ENCODE data around the gene MUTYH. TPM values are rescaled to one million over a fixed set of nuclear protein-coding genes. Genes with fewer than 3 reads are reported as not detected.
A peak's percentile ranks its signal among the peaks of the same experiment; 100 is the strongest.

Gene MUTYH
- total and polyA plus RNA-seq, 2 donors: 25.5 to 37.3 TPM

- Histone ChIP-seq H3K36me3 (ENCODE audit: control insufficient read depth in 2 of 2, insufficient read depth in 2 of 2, low read length in 1 of 2) (no peaks in the 10 kb centered on the region), H3K4me3 (ENCODE audit: low read length in 2 of 2) (no peak overlapping the region), H3K27ac (ENCODE audit: low read depth in 1 of 2, low read length in 1 of 2) (no peak overlapping the region), H3K27me3 (ENCODE audit: control insufficient read depth in 2 of 2, insufficient read depth in 1 of 2, low read length in 1 of 2) (no peaks in the 10 kb centered on the region), H3K4me1 (ENCODE audit: control insufficient read depth in 2 of 2, insufficient read depth in 2 of 2, low read length in 2 of 2) (no peaks in the 10 kb centered on the region), H3K9me3 (ENCODE audit: control insufficient read depth in 2 of 2, insufficient read depth in 1 of 2, low read length in 1 of 2) (peaks cover 0 to 3% of the 10 kb centered on the region in 2 donors)
- DNase-seq (ENCODE audit: low read depth in 6 of 9, low spot score in 9 of 9): no peak
- WGBS: 95% methylated on average over 4 of the region's 4 CpGs
Observed at GRCh38 chr1:45317166-45317565, 23.1 kb downstream of the MUTYH start.

- peaks cover 0 to 3% of the 10 kb centered on the region in 2 donors for H3K9me3 ChIP-seq (ENCODE audit: control insufficient read depth in 2 of 2, insufficient read depth in 1 of 2, low read length in 1 of 2)
- no peak overlapping the region for H3K27ac ChIP-seq (ENCODE audit: low read depth in 1 of 2, low read length in 1 of 2)
- WGBS: 98% methylated on average over 3 of the region's 3 CpGs
- no peak for DNase-seq (ENCODE audit: low read depth in 6 of 9, low spot score in 9 of 9)
- H3K36me3 ChIP-seq (ENCODE audit: control insufficient read depth in 2 of 2, insufficient read depth in 2 of 2, low read length in 1 of 2): no peaks in the 10 kb centered on the region
- no peak overlapping the region for H3K4me3 ChIP-seq (ENCODE audit: low read length in 2 of 2)
- H3K4me1 ChIP-seq (ENCODE audit: control insufficient read depth in 2 of 2, insufficient read depth in 2 of 2, low read length in 2 of 2): no peaks in the 10 kb centered on the region
- H3K27me3 ChIP-seq (ENCODE audit: control insufficient read depth in 2 of 2, insufficient read depth in 1 of 2, low read length in 1 of 2): no peaks in the 10 kb centered on the region
Observed at GRCh38 chr1:45314266-45314665, 26.0 kb downstream of the MUTYH start.

- DNase-seq (ENCODE audit: low read depth in 6 of 9, low spot score in 9 of 9): no peak
- Histone ChIP-seq H3K27ac (ENCODE audit: low read depth in 1 of 2, low read length in 1 of 2) (no peak overlapping the region), H3K4me1 (ENCODE audit: control insufficient read depth in 2 of 2, insufficient read depth in 2 of 2, low read length in 2 of 2) (peaks cover 8 to 22% of the 10 kb centered on the region in 2 donors), H3K4me3 (ENCODE audit: low read length in 2 of 2) (no peak overlapping the region), H3K27me3 (ENCODE audit: control insufficient read depth in 2 of 2, insufficient read depth in 1 of 2, low read length in 1 of 2) (no peaks in the 10 kb centered on the region), H3K36me3 (ENCODE audit: control insufficient read depth in 2 of 2, insufficient read depth in 2 of 2, low read length in 1 of 2) (no peaks in the 10 kb centered on the region), H3K9me3 (ENCODE audit: control insufficient read depth in 2 of 2, insufficient read depth in 1 of 2, low read length in 1 of 2) (no peaks in the 10 kb centered on the region)
- WGBS: 97% methylated on average over 3 of the region's 3 CpGs
Observed at GRCh38 chr1:45306905-45307304, 33.3 kb downstream of the MUTYH start.

- Histone ChIP-seq H3K36me3 (ENCODE audit: control insufficient read depth in 2 of 2, insufficient read depth in 2 of 2, low read length in 1 of 2) (no peaks in the 10 kb centered on the region), H3K27me3 (ENCODE audit: control insufficient read depth in 2 of 2, insufficient read depth in 1 of 2, low read length in 1 of 2) (no peaks in the 10 kb centered on the region), H3K4me1 (ENCODE audit: control insufficient read depth in 2 of 2, insufficient read depth in 2 of 2, low read length in 2 of 2) (peaks cover 8 to 22% of the 10 kb centered on the region in 2 donors), H3K27ac (ENCODE audit: low read depth in 1 of 2, low read length in 1 of 2) (no peak overlapping the region), H3K4me3 (ENCODE audit: low read length in 2 of 2) (no peak overlapping the region), H3K9me3 (ENCODE audit: control insufficient read depth in 2 of 2, insufficient read depth in 1 of 2, low read length in 1 of 2) (no peaks in the 10 kb centered on the region)
- DNase-seq (ENCODE audit: low read depth in 6 of 9, low spot score in 9 of 9): no peak
- WGBS: 91% methylated on average over 8 of the region's 8 CpGs
Observed at GRCh38 chr1:45306319-45306718, 33.9 kb downstream of the MUTYH start.

DNA sequence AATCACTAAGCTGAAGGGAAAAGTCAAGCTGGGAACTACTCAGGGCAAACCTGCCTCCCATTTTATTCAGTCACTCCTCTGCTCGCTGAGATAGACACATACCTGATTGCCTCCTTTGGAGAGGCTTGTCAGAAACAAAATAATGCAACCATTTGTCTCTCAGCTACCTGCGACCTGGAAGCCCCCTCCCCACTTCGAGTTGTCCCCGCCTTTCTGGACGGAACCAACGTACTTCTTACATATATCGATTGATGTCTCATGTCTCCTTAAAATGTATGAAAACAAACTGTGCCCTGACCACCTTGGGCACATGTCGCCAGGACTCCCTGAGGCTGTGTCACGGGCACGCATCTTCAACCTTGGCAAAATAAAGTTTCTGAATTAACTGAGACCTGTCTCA lies 35.0 kb downstream of the MUTYH start:
- 97% methylated on average over 10 of the region's 10 CpGs for WGBS
- no peaks in the 10 kb centered on the region for H3K27me3 ChIP-seq (ENCODE audit: control insufficient read depth in 2 of 2, insufficient read depth in 1 of 2, low read length in 1 of 2)
- no peaks in the 10 kb centered on the region for H3K36me3 ChIP-seq (ENCODE audit: control insufficient read depth in 2 of 2, insufficient read depth in 2 of 2, low read length in 1 of 2)
- peaks cover 8 to 22% of the 10 kb centered on the region in 2 donors for H3K4me1 ChIP-seq (ENCODE audit: control insufficient read depth in 2 of 2, insufficient read depth in 2 of 2, low read length in 2 of 2)
- no peak for DNase-seq (ENCODE audit: low read depth in 6 of 9, low spot score in 9 of 9)
- H3K27ac ChIP-seq (ENCODE audit: low read depth in 1 of 2, low read length in 1 of 2): peak overlapping the region in 1 of 2 donors; percentile 93
- H3K9me3 ChIP-seq (ENCODE audit: control insufficient read depth in 2 of 2, insufficient read depth in 1 of 2, low read length in 1 of 2): no peaks in the 10 kb centered on the region
- H3K4me3 ChIP-seq (ENCODE audit: low read length in 2 of 2): no peak overlapping the region

DNA sequence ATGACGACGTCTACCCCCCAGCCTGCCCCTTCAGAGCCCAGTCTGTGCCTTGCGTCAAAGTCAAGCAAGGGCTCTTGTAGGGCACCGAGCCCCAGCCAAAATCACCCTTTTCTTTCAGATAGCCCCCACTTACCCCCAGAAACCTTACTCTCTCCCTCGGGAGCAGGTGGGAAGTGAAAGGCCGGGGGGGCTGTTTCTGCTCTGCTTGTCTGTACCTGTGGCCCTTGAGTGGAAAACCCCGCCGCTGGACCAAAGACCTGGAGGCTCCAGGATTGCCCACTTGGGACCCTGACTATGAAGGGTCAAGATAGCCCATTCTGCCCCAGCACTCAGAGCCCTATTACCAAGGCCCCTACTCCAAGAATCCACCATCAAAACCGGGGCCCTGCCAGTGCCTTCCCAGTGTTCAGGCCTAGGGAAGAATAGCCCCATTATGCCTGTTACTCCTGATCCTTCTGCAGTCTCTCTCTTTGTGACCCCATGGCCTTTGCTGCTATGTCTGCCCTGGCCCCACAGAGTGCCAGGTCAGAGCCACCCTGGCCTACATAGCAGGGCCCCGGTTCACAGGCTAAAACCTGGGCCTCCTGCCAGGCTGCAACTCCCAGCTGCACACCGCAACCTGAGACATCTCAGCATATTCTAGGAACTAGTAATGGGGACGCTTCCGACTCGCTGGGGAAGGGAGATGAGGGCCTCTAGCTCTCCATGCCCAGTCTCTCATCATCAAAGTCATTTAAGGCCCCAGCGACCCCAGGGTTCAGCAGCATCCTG lies 35.7 kb downstream of the MUTYH start:
- H3K27me3 ChIP-seq (ENCODE audit: control insufficient read depth in 2 of 2, insufficient read depth in 1 of 2, low read length in 1 of 2): no peaks in the 10 kb centered on the region
- H3K4me1 ChIP-seq (ENCODE audit: control insufficient read depth in 2 of 2, insufficient read depth in 2 of 2, low read length in 2 of 2): peaks cover 8 to 22% of the 10 kb centered on the region in 2 donors
- H3K27ac ChIP-seq (ENCODE audit: low read depth in 1 of 2, low read length in 1 of 2): peak overlapping the region; percentile 93
- no peaks in the 10 kb centered on the region for H3K36me3 ChIP-seq (ENCODE audit: control insufficient read depth in 2 of 2, insufficient read depth in 2 of 2, low read length in 1 of 2)
- H3K9me3 ChIP-seq (ENCODE audit: control insufficient read depth in 2 of 2, insufficient read depth in 1 of 2, low read length in 1 of 2): no peaks in the 10 kb centered on the region
- WGBS: 52% methylated on average over 15 of the region's 15 CpGs
- peak overlapping the region; percentile 69 to 83 for H3K4me3 ChIP-seq (ENCODE audit: low read length in 2 of 2)
- DNase-seq (ENCODE audit: low read depth in 6 of 9, low spot score in 9 of 9): peak in 1 of 9 donors; percentile 28

DNA sequence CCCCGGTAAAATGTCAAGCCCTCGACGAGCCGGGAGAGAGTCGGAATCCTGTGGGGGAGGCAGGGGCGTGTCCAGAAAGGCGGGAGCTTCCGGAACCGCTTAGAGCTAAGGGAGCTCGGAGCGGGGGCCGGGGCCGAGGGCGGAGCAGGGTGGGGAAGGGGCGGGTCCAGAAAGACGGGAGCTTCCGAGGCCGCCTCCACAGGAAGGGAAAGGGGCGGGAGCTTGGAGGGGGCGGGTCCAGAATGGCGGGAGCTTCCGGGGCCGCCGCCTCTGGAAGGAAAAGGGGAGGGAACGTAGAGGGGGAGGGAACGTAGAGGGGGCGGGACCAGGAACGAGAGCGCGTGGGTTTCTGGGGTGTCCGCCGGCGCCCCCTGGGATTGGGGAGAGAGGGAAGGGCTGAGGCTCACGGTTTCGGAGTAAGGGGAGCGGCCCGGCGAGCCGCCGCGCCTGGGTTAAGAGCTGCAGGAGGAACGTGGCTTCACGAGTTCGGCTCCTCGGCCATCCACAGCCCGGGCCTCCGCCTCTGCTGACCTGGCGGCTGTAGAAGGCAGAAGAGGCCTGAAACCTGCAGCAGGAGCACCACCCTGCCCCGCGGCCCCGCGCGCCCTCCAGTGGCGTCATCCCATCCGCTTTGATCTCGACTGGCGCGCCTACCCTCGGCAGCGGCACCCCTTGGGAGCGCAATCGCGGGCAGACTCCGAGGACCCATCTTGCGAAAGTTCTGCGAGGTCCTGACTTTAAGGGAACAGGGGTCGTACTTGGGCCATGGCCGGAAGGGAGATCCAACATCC lies 36.5 kb downstream of the MUTYH start:
- no peaks in the 10 kb centered on the region for H3K36me3 ChIP-seq (ENCODE audit: control insufficient read depth in 2 of 2, insufficient read depth in 2 of 2, low read length in 1 of 2)
- H3K27ac ChIP-seq (ENCODE audit: low read depth in 1 of 2, low read length in 1 of 2): peak overlapping the region; percentile 93
- DNase-seq (ENCODE audit: low read depth in 6 of 9, low spot score in 9 of 9): peak; percentile 87 to 98 (median 96)
- under 1% methylated on average over 67 of the region's 68 CpGs for WGBS
- H3K4me1 ChIP-seq (ENCODE audit: control insufficient read depth in 2 of 2, insufficient read depth in 2 of 2, low read length in 2 of 2): peaks cover 8 to 22% of the 10 kb centered on the region in 2 donors
- no peaks in the 10 kb centered on the region for H3K9me3 ChIP-seq (ENCODE audit: control insufficient read depth in 2 of 2, insufficient read depth in 1 of 2, low read length in 1 of 2)
- H3K4me3 ChIP-seq (ENCODE audit: low read length in 2 of 2): peak overlapping the region; percentile 69 to 83
- no peaks in the 10 kb centered on the region for H3K27me3 ChIP-seq (ENCODE audit: control insufficient read depth in 2 of 2, insufficient read depth in 1 of 2, low read length in 1 of 2)

DNA sequence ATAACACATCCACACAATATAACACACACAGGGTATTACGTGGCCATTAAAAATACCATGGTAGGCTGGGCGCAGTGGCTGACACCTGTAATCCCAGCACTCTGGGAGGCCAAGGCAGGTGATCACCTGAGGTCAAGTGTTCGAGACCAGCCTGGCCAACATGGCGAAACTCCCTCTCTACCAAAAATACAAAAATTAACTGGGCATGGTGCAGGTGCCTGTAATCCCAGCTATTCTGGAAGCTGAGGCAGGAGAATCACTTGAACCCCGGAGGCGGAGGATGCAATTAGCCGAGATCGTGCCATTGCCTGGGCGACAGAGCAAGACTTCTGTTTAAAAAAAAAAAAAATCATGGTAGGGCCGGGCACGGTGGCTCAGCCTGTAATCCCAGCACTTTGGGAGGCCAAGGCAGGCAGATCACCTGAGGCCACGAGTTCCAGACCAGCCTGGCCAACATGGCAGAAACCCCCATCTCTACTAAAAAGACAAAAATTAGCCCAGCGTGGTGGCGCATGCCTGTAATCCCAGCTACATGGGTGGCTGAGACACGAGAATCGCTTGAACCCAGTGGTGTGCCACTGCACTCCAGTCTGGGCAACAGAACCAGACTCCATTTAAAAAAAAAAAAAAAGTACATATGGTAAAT lies 37.6 kb downstream of the MUTYH start:
- H3K4me3 ChIP-seq (ENCODE audit: low read length in 2 of 2): peak overlapping the region; percentile 69 to 75
- H3K36me3 ChIP-seq (ENCODE audit: control insufficient read depth in 2 of 2, insufficient read depth in 2 of 2, low read length in 1 of 2): no peaks in the 10 kb centered on the region
- H3K27ac ChIP-seq (ENCODE audit: low read depth in 1 of 2, low read length in 1 of 2): no peak overlapping the region
- peaks cover 8 to 22% of the 10 kb centered on the region in 2 donors for H3K4me1 ChIP-seq (ENCODE audit: control insufficient read depth in 2 of 2, insufficient read depth in 2 of 2, low read length in 2 of 2)
- no peaks in the 10 kb centered on the region for H3K27me3 ChIP-seq (ENCODE audit: control insufficient read depth in 2 of 2, insufficient read depth in 1 of 2, low read length in 1 of 2)
- 97% methylated on average over 16 of the region's 16 CpGs for WGBS
- no peak for DNase-seq (ENCODE audit: low read depth in 6 of 9, low spot score in 9 of 9)
- H3K9me3 ChIP-seq (ENCODE audit: control insufficient read depth in 2 of 2, insufficient read depth in 1 of 2, low read length in 1 of 2): no peaks in the 10 kb centered on the region

DNA sequence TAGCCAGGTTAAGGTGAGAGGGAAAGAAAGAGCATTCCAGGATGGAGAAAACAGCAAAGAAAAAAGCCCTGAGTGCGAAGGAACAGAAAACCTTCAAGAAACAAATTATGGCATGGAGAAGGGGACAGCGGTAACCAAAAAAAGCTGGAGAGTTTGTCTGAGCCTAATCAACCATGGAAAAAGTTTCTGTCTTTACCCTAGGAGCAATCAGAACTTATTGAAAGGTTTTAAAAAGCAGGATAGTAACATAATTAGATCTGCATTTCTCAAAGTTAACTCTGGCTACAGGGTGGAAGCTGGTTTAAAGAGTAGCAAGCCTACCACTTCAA lies 39.6 kb downstream of the MUTYH start:
- H3K27ac ChIP-seq (ENCODE audit: low read depth in 1 of 2, low read length in 1 of 2): no peak overlapping the region
- H3K36me3 ChIP-seq (ENCODE audit: control insufficient read depth in 2 of 2, insufficient read depth in 2 of 2, low read length in 1 of 2): no peaks in the 10 kb centered on the region
- H3K4me3 ChIP-seq (ENCODE audit: low read length in 2 of 2): no peak overlapping the region
- H3K4me1 ChIP-seq (ENCODE audit: control insufficient read depth in 2 of 2, insufficient read depth in 2 of 2, low read length in 2 of 2): peaks cover 8 to 18% of the 10 kb centered on the region in 2 donors
- no peaks in the 10 kb centered on the region for H3K27me3 ChIP-seq (ENCODE audit: control insufficient read depth in 2 of 2, insufficient read depth in 1 of 2, low read length in 1 of 2)
- 92% methylated on average over 2 of the region's 2 CpGs for WGBS
- H3K9me3 ChIP-seq (ENCODE audit: control insufficient read depth in 2 of 2, insufficient read depth in 1 of 2, low read length in 1 of 2): no peaks in the 10 kb centered on the region
- no peak for DNase-seq (ENCODE audit: low read depth in 6 of 9, low spot score in 9 of 9)
